HG03139 (cell line): Measurements from ENCODE around the gene HPS5.
A peak's percentile ranks its signal among the peaks of the same experiment; 100 is the strongest.
"Not testable (repeated sequence)": the region's sequence is repeated elsewhere in the genome, so short reads cannot be mapped to it uniquely, and the experiment has no call there.

Experiments used
- ATAC-seq: cut with Tn5 transposase; IDR thresholded peaks from one replicate; pipeline ENCODE4 v1.9.1; 2021; ENCODE audit not compliant: unreplicated experiment

The HPS5 gene

DNA sequence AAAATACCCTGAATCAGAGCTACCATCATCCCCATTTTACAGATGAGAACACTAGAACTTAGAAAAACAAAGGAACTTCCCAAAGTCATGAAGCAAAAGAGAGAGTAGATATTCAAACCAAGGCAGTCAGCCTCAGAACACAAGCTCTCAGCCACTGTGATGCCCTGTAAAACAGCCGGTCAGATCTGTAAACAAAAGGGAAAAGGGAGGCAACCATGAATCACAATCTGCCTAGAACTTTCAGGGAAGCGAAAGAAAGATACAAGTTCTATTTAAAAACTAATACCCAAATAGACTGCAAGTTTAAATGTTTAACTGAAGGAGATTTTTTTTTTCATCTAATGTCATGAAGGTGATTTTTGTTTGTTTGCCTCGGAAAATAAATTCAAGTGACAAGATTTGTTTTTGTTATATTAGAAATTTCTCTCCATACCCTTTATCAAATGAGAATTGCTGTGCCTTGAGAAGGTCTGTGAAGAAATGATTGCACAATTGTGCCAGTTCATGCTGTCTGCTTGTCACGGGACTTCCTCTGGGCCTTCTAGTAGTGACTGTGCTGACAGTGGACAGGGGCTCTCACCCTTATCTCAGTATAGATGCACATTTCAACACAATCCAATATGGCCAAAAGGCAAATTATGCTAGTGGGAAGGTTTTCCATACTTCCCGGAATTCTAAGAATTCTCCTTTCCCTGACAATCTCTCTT is 44.2 kb downstream of the HPS5 start:
- no peak for ATAC-seq

DNA sequence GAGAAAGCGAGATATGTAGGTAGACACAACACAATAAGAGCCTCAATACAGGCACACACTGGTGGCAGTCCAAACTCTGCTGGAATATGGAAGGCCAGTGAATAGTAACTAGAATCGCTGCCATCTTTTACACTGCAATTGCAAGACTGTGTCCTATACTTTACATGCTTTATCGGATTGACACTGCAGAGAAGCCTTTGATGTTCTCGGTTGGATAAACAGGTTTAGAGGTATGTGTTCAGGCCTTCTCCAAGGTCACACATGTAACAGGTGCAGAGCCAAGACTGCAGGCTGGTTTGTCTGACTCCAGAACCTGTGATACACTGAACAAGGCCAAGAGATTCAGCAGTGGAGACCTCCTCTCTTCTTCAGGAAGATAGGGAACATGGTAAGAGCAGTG is 50.7 kb downstream of the HPS5 start:
- ATAC-seq, result no peak

DNA sequence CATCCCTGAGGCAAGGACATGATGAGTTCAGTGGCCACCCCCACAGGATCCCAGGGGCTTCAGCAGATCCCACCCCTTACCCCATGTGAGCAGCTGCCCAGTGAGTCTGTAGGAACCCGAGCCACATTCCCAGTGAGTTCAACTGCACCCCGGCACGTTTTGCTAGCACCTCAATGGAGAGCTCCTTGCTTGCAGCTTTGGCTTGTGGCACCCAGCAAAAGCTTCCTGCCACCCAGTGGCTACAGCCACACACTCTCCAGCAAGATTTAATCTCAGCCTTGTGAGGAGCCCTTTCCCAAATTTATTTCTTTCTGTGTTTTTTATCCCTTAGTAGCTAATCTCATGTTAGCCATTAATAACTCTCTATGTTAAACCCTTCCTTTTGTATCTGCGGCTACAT is 51.8 kb downstream of the HPS5 start:
- no peak for ATAC-seq

DNA sequence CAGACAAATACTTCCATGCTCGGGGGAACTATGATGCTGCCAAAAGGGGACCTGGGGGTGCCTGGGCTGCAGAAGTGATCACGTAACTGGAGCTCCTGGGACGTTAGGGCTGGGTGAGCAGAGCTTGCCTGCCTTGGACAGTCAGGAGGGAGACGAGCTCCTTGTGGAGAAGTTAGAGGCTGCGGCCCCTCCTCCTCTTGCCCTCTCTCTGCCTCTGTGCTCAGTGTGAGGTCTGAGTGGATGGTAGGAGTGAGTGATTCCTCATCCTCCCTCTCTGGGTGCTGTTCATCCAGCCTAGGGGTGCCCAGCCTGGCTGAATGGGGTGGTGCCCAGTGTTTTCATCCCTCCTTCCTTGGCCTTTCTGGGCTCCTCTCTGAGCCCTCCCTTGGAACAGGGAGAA is 52.7 kb downstream of the HPS5 start:
- not testable (repeated sequence) for ATAC-seq

DNA sequence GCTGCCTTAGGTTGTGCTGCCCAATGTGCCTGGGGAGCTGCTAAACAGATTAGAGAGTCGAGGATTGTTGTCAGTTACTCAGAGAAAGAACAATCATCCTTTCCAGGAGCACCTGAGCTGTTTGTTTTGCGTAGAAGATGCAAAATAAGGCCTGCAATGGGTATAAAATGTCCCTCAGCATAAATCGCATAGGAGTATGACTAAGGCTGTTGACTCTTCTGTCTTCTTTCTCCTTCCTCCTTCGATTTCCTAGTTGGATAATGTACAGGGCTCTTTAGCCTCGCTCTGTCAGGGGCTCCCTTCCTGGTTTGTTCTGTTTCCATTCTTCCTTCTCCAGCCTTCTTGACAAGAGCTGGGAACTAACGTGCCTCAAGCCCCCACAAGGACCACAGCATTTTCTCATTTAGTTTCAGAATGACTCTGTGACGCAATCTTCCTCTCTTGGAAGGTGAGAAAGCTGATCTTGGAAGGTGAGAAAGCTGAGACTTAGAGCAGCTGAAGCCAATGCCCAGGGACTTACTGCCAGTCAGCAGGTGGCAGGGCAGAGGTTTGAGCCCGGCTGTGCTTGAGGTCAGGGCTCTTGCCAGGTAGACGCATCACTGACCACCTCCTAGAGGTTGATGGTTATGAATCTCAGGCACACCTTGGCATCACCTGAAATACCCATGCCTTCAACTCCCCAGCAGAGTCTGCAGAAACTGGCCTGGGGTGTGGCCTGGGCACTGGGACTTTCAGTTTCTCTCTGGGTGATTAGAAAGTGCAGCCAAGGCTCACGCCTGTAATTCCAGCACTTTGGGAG is 54.4 kb downstream of the HPS5 start:
- ATAC-seq, result peak; percentile 54

DNA sequence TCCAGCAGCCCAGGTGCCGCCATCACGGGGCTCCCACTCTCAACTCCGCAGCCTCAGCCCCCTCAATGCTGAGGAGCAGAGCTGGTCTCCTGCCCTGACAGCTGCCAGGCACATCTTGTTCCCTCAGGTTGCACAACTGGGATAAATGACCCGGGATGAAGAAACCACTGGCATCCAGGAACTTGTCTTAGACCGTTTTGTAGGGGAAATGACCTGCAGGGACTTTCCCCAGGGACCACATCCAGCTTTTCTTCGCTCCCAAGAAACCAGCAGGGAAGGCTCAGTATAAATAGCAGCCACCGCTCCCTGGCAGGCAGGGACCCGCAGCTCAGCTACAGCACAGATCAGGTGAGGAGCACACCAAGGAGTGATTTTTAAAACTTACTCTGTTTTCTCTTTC is 56.0 kb downstream of the HPS5 start, which contains the start of gene SAA1:
SAA1 (plus strand) TSS at position 316 of the 400 bp plus-strand sequence. CDS start 624 bp downstream, outside the sequence.
- ATAC-seq, result no peak

DNA sequence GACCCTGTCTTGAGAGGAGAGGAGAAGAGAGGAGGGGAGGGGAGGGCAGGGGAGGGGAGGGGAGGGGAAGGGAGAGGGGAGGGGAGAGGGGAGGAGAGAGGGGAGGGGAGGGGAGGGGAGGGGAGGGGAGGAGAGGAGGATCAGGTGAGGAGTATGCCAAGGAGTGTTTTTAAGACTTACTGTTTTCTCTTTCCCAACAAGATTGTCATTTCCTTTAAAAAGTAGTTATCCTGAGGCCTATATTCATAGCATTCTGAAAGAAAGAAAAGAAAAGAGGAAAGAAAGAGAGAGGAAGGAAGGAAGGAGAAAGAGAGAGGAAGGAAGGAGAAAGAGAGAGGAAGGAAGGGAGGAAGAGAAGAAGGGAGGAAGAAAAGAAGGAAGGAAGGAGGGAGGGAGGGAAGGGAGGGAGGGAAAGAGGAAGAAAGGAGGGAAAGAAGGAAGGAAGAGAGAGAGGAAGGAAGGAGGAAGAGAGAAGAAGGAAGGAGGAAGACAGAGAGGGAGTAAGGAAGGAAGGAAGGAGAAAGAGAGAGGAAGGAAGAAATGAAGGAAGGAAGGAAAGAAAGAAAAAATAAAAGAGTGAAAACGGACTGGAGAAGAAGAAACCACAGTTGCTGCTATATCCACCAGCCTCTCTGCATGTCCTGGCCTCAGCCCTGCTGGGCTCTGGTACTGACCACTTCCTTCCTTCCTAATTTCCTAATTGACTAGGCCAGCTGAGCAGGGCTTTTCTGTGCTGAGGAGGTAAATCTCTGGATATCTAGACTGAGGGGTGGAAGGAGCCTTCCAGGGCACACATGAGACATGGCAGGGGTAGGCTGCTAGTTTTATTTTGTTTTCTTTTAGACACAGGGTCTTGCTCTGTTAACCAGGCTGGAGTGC is 57.0 kb downstream of the HPS5 start:
- ATAC-seq, result no peak

DNA sequence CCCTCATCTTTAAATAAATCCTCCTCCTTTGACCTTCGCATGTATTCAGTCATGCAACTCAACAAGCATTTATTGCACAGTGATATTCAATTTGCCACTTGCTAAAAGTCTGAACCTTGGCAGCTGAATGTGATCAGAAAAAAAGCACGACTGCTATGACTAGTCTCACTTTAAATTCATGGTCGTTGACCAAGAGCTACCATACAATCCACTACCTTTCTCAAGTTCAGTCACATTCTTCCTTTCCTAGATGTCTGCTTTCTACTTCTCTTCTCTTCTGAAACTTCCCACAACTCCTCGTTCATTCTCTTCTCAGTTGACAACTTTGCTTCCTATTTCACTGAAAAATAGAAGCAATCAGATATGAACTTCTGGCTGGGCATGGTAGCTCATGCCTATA is 57.9 kb downstream of the HPS5 start:
- ATAC-seq, result no peak

DNA sequence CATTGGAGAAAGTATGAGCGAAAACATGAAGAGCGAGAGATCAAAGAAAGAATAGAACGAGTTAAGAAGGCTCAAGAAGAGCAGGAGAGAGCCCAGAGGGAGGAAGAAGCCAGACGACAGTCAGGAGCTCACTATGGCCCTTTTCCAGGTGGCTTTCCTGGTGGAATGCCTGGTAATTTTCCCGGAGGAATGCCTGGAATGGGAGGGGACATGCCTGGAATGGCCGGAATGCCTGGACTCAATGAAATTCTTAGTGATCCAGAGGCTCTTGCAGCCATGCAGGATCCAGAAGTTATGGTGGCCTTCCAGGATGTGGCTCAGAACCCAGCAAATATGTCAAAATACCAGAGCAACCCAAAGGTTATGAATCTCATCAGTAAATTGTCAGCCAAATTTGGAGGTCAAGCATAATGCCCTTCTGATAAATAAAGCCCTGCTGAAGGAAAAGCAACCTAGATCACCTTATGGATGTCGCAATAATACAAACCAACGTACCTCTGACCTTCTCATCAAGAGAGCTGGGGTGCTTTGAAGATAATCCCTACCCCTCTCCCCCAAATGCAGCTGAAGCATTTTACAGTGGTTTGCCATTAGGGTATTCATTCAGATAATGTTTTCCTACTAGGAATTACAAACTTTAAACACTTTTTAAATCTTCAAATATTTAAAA is 59.1 kb downstream of the HPS5 start:
- ATAC-seq, result not testable (repeated sequence)

DNA sequence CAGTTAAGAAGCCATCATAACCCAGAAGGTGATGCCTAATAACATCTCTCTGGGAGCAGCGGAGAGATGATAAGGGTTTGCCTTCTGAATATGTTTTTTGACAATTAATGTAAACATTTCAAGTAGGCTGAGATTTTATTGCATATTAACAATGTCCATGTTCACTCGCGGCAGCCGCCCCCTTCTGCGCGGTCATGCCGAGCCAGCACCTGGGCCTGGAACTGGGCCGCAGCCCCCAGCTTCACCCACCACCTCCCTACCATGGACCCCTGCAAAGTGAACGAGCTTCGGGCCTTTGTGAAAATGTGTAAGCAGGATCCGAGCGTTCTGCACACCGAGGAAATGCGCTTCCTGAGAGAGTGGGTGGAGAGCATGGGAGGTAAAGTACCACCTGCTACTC is 60.2 kb downstream of the HPS5 start:
- no peak for ATAC-seq

DNA sequence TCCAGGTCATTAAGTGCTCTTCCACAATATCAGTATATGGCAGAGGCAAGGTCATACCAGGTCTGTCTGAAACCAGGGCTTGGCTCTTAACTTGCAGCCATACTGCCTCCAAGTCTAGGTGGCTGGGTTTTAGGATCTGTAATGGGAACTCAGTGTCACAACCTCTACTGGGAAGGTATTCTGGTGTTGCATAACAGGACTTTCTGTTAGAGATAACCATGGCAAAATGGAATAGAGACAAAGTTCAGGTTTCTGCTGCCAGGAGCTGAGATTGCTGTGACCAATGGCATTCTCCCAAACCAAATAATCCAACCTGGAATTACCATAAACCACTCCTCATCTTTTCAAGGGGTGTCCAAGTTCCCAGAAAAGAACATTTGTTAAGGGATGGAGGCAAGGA is 62.7 kb downstream of the HPS5 start:
- no peak for ATAC-seq

DNA sequence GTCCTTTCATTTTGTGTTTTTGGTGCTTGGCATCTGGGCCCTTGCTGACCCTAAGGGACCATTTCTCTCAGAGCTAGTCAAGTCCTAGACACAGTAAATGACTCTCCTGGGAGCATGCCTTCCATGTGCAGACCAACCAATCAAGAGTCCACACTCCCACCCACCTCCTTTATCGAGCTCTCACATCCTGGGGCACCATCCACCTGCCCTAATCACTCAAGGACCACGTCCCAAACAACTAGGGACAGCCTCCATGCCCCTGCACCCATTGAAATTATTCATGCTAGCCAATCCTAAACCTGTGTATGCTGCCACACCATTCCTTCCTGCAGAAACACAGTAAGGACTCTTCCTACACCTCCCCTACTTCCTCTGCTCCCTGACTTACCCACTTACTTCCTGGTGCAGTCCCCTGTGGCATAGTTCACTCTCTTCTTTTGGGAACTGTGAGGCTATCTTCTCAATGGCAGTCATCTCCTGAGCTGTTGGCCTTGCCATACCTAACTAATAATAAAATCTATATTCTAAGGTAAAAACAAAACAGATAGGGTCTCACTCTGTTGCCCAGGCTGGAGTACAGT is 67.1 kb downstream of the HPS5 start:
- no peak for ATAC-seq

DNA sequence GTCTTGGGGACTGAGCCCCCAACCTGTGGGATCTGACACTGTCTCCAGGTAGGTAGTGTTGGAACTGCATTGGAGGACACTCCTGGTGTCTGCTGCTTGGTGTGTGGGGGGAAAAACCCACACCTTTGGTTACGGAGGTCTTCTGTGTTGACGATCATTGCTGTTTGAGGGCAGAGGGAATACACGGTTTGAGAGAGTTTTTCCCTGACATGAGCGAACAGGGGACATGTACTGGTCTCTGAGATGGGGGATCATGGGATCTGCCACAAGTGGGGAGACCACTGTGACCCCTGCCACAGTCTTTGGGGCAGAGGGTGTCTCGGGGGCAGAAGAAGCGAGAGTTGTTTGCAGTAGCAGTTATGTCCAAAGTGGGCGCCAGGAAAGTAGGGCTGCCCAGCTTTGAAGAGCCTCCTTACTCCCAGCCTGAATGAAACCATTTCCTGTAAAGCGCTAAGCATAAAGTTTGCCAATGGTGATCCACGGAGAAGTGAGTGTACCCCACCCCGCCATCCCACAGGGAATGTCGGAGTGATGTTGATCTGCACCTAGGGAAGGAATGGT is 68.1 kb downstream of the HPS5 start:
- no peak for ATAC-seq

DNA sequence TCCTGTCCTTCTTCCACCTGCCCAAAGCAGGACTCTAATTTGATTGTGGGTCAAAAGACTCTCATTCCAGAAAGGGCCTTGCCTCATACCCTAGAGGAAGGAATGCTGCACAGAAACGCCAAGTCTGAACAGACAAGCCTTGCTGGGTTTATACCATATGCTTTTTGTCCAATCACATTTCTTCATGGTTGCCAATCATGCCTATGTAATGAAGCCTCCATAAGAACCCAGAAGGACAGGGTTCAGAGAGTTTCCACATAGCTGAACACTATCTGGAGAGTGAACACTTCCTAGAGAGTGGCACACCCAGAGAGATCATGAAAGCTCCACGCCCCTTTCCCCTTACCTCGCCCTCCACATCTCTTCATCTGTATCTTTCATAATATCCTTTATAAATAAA is 68.7 kb downstream of the HPS5 start:
- no peak for ATAC-seq

DNA sequence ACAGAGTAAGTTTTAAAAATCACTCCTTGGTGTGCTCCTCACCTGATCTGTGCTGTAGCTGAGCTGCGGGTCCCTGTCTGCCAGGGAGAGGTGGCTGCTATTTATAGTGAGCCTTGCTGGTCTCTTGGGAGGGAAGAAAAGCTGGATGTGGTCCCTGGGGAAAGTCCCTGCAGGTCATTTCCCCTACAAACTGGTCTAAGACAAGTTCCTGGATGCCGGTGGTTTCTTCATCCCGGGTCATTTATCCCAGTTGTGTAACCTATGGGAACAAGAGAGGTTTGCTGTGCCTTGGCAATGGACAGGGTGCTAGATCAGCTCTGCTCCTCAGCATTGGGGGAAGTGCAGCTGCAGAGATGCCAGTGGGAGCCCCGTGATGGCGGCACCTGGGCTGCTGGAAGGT is 73.4 kb downstream of the HPS5 start, which contains the start of gene SAA2:
SAA2 (minus strand) TSS at position 108 of the 400 bp plus-strand sequence. CDS start 657 bp downstream, outside the sequence.
- ATAC-seq, result no peak

DNA sequence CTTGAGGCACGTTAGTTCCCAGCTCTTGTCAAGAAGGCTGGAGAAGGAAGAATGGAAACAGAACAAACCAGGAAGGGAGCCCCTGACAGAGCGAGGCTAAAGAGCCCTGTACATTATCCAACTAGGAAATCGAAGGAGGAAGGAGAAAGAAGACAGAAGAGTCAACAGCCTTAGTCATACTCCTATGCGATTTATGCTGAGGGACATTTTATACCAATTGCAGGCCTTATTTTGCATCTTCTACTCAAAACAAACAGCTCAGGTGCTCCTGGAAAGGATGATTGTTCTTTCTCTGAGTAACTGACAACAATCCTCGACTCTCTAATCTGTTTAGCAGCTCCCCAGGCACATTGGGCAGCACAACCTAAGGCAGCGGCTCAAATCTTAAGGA is 74.8 kb downstream of the HPS5 start:
- ATAC-seq, result peak; percentile 10

DNA sequence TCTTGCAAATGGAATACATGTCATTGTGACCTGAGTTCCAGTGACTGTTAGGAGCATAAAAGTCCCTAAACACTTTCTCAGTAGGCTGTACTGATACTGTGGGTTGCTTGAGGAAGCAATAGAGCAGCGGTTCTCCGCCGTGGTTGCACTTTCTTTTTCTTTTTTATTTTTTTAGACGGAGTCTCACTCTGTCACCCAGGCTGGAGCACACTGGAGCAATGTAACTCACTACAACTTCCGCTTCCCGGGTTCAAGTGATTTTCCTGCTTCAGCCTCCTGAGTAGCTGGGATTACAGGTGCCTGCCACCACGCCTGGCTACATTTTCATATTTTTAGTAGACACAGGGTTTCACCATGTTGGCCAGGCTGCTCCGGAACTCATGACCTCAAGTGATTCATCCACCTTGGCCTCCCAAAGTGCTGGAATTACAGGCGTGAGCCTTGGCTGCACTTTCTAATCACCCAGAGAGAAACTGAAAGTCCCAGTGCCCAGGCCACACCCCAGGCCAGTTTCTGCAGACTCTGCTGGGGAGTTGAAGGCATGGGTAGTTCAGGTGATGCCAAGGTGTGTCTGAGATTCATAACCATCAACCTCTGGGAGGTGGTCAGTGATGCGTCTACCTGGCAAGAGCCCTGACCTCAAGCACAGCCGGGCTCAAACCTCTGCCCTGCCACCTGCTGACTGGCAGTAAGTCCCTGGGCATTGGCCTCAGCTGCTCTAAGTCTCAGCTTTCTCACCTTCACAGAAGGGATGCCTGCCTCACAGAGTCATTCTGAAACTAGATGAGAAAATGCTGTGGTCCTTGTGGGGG is 75.4 kb downstream of the HPS5 start:
- peak; percentile 68 for ATAC-seq

DNA sequence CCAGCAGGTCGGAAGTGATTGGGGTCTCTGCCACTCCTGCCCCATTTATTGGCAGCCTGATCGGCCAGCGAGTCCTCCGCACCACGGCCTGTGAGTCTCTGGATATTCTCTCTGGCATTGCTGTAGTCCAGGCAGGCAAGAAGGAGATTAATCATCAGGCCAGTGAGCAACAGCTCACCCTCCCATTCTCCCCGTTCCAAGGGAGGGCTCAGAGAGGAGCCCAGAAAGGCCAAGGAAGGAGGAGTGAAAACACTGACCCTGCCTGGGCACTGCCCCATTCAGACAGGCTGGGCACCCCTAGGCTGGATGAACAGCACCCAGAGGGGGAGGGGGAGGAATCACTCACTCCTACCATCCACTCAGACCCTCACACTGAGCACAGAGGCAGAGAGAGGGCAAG is 76.5 kb downstream of the HPS5 start:
- no peak for ATAC-seq

DNA sequence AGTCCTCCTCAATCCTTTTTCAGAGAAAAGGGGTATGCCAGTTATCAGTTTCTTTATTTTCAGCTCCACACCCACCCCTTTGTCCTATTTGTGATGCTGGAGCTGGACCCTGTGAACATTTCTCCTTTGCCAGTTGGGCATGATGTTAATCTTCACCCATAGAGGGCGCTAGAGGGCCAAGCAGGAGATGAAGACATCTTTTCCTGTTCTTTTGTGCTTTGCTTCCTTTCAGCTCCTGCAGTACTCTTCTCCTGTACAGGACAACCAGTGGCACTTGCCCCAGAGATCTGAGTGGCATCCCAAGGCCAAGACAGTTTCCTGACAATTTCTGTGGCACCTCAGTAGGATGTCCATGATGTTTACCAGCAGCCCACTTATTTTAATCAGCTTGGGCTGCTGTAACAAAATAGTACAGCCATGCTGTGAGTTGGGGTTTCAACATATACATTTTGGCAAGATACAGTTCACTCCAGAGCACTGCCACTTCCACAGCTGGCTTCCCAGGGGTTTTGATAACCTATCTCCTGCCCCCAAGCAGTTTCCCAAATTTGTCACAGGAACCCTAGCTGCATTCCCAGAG is 78.1 kb downstream of the HPS5 start:
- no peak for ATAC-seq
